ENCODE measurements around the gene TRAF4. TPM values are rescaled to one million over a fixed set of nuclear protein-coding genes. Genes with fewer than 3 reads are reported as not detected.

TRAF4 gene
- total RNA-seq, 1 experiment from 2014 or later = 227 TPM

GRCh38 chr17:28738680-28739384 is 5.0 kb upstream of the TRAF4 start:
- H4K8ac ChIP-seq (replicated peaks; ENCODE audit: insufficient read length, low read depth, low read length) = no peak overlapping the region
- H3K9ac ChIP-seq (ENCODE audit: extremely low read depth, insufficient read length, low read length) = no peak overlapping the region
- no peak overlapping the region for H2AK5ac ChIP-seq (ENCODE audit: insufficient read length, low read length)
- no peak overlapping the region for H2BK12ac ChIP-seq (ENCODE audit: insufficient read length, low read depth, low read length)
- TF ChIP-seq CTCF (conservative IDR thresholded peaks at IDR 0.05) = no peak
- H3K4ac ChIP-seq (ENCODE audit: low read depth, low read length) = no peak overlapping the region
- no peaks in the 10 kb centered on the region for H3K27me3 Mint-ChIP-seq (ENCODE audit: low read depth)
- no peak for DNase-seq
- no peaks in the 10 kb centered on the region for H3K9me3 ChIP-seq (ENCODE audit: control insufficient read depth, low read depth, low read length)
- H4K5ac ChIP-seq (ENCODE audit: insufficient read length, low read depth, low read length) = no peak overlapping the region
- no peaks in the 10 kb centered on the region for H3K79me2 ChIP-seq (ENCODE audit: insufficient read depth, low read length)
- peaks cover 9% of the 10 kb centered on the region for H3K23me2 ChIP-seq (ENCODE audit: insufficient read length, low read depth, low read length, poor library complexity, severe bottlenecking)
- H2BK5ac ChIP-seq (ENCODE audit: insufficient read length, low read length) = no peak overlapping the region
- H3K4me1 ChIP-seq (ENCODE audit: insufficient read depth, low read length) = no peaks in the 10 kb centered on the region
- peaks cover 3% of the 10 kb centered on the region in 2 experiments; a peak in 2 of 4 replicates for H3K4me1 Mint-ChIP-seq
- H3K27ac ChIP-seq (ENCODE audit: insufficient read length, low read depth, low read length) = no peak overlapping the region
- H3K14ac ChIP-seq (ENCODE audit: insufficient read depth, low read length) = no peak overlapping the region
- H2BK15ac ChIP-seq (ENCODE audit: low read depth, low read length) = no peak overlapping the region
- H4K91ac ChIP-seq (ENCODE audit: insufficient read length, low read depth, low read length) = no peak overlapping the region
- no peak overlapping the region for H2AFZ ChIP-seq (ENCODE audit: low read length)
- no peak overlapping the region; a peak in 1 of 5 replicates for H3K4me3 Mint-ChIP-seq
- no peak overlapping the region for H3K4me2 ChIP-seq (ENCODE audit: insufficient read depth, insufficient read length, low read length)
- no peak overlapping the region for H3K27ac Mint-ChIP-seq
- no peak overlapping the region for H3K23ac ChIP-seq (ENCODE audit: insufficient read length, low read depth, low read length)
- H2BK120ac ChIP-seq (ENCODE audit: low read depth, low read length, poor library complexity, severe bottlenecking) = no peak overlapping the region
- H3K18ac ChIP-seq (ENCODE audit: insufficient read length, low read depth, low read length) = no peak overlapping the region
- no peaks in the 10 kb centered on the region for H3K9me3 Mint-ChIP-seq
- H3K27me3 ChIP-seq (ENCODE audit: insufficient read depth, low read length) = no peaks in the 10 kb centered on the region
- WGBS (ENCODE audit: extremely low coverage, insufficient read length, low lambda C conversion rate) = 100% methylated on average over 1 of the region's 10 CpGs
- peaks cover 19 to 52% (median 28%) of the 10 kb centered on the region in 3 experiments; a peak in 6 of 7 replicates for H3K36me3 Mint-ChIP-seq (ENCODE audit: insufficient read depth in 1 of 3, low read depth in 3 of 3)
- H3T11ph ChIP-seq (ENCODE audit: low read length) = no peak overlapping the region
- H4K20me1 ChIP-seq (ENCODE audit: control insufficient read depth, insufficient read depth, insufficient read length) = no peaks in the 10 kb centered on the region
- H3K56ac ChIP-seq (ENCODE audit: insufficient read length, low read depth, low read length) = no peak overlapping the region
- H3K79me1 ChIP-seq (ENCODE audit: insufficient read depth, low read depth, low read length, poor library complexity, severe bottlenecking) = no peaks in the 10 kb centered on the region
- no peak overlapping the region for H2BK20ac ChIP-seq (ENCODE audit: low read depth, low read length, poor library complexity, severe bottlenecking)
